ENCODE data around the gene KCNAB1. TPM values are rescaled to one million over a fixed set of nuclear protein-coding genes. Genes with fewer than 3 reads are reported as not detected.

The KCNAB1 gene
- total and polyA plus RNA-seq, 2 of the 8 experiments (the other 6 are each of a cell fraction or from before 2014, with no cell fraction given): 0.51 to 2.3 TPM

GRCh38 chr3:156551261-156551660, 430.9 kb downstream of the KCNAB1 start (continued):
- TF ChIP-seq SIRT6 (IDR thresholded peaks at IDR 0.05; ENCODE audit: low read length): no peak

Data from H1 (cell line).